Effector CD8-positive, alpha-beta T cell (primary cell): ENCODE results near the gene GUCD1.
"Not testable (repeated sequence)": the region's sequence is repeated elsewhere in the genome, so short reads cannot be mapped to it uniquely, and the experiment has no call there.

Experiments used
- DNase-seq: peaks from one replicate; lab custom pipeline; 2025; lab: John Stamatoyannopoulos, UW
- total RNA-seq, 4 experiments: gene quantifications; one replicate each; lab custom pipeline; 2026; lab: John Stamatoyannopoulos, UW

GUCD1 gene
- total RNA-seq, result 99.4 to 132 (median 117) reads per million in 4 experiments

GRCh38 chr22:24554313-24555164 lies at the start of gene GUCD1:
Gene GUCD1, minus strand, starts transcription at chr22:24555138. Its CDS starts 147 bp downstream, at chr22:24554991.
- no peak for DNase-seq

GRCh38 chr22:24603770-24604629 lies 49.1 kb upstream of the GUCD1 start:
- DNase-seq, result not testable (repeated sequence)

DNA sequence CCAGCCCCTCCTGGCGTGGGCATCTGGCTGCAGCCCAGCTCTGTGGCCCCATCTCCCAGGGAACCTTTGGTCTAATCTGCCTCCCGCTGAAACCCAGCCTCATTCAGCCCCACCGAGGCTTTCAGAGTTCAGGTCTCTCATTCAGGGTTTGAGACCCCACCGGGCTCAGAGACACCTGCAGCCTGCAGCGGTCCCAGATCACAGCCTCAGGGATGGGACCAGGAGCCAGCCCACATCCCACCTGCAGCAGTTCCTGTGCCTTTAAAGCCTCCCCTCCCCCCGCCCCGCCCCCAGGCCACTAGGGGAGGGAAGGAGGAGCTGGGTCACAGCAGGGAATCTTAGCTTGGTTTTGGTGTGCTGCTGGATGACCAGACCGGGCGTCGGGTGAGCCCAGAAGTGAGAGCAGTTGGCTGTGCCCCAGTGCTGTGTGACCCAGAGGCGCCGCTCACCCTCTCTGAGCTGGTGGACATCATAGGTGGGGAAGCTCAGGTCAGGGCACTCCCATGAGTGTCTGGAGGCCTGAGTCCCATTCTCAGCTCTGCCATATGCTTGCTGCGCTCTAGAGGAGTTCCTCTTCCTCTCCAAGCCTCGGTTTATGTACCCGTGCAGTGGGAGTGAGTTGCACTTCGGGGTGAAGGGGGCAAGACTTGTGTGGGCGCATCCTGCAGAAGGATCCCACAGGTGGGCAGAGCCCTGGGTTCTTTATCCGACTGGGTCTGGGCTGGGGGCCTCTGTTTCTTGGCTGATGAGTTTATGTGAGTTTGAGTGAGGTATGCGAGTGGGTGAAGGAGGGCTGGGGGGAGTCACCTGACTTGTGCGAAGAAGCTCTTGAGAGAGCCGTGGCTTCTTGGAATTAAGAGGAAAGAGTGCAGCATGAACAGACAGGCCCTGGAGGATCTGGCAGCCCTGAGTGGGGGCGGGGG lies 48.2 kb upstream of the GUCD1 start, which contains the start of gene GGT1:
TSS of gene GGT1 (plus strand) at position 347 of the 923 bp plus-strand sequence. CDS start 7,889 bp downstream, outside the sequence.
- not testable (repeated sequence) for DNase-seq

DNA sequence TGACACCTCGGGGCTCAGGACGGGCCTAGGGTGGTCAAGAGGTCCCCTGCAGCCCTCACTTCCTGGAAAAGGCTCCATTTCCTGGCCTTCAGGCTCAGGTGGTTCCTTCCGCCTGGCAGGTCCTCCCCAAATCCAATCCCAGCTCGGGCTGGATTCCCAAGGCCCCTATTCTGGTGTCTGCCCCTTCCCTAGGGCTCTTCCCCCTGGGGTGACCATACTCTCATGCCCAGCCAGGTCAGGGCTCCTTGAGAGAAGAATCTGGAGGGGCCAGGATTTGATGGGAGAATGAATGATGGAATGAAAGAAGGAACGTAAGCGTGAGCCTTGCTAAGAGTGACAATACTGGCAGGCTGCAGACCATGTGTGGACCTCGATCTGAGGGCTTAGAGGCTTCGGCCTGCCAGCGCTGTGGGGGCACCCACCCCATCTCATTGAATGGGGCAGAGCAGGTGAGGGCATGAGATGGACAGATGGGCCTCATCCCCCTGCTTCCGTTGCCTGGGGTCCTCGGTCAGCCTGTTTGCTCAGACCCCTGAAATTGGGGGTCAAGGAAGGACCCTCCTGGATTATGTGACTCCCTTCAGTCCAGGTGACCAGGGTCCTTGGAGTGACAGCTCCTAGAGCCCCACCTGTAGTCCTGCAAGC lies 47.3 kb upstream of the GUCD1 start:
- DNase-seq, result not testable (repeated sequence)

DNA sequence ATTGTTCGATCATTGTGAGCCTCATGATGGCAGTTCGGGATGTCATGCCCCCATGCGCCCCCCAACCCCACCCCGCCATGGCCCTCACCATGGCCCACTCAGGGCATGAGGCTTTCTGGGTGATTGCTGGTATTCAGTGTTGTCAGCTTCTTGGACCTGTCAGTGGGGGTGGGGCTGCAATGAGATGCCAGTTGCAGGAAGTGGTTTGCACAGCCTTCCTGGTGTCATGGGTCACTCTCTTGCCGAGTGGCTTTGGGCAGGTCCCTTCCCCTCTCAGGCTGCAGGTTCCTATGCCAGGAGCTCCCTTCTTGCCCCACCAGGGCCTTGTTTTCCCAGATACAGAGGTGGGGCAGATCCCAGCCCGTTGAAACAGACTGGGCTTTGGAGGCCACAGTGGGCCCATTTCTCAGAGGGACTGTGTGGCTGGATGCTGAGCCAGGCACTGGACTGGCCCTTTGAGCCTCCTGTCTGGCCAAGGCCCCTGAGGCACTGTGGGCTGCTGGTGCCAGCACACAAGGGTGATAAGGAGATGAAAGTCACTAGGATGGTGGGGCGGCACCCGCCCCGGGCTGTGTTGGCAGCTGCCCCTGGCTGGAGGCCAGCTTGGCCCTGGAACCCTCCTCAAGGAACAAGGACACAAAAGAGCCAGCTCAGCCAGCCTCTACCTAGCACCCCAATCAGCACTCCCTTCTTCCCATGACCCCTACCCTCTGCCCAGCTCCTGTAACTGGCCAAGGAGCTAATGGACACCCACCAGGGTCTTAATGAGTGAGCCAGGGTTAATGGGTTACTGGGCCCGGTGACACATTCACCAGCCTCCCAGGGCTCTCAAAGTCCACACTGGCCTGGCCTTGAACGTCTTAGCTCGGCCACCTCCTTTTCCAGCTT lies 46.5 kb upstream of the GUCD1 start:
- no peak for DNase-seq

- not testable (repeated sequence) for DNase-seq
These were observed 45.2 kb upstream of the GUCD1 start for GRCh38 chr22:24599958-24600715.

GRCh38 chr22:24599514-24599913 lies 44.6 kb upstream of the GUCD1 start:
- no peak for DNase-seq

GRCh38 chr22:24597076-24597475 lies 42.1 kb upstream of the GUCD1 start:
- DNase-seq, result not testable (repeated sequence)

GRCh38 chr22:24595863-24596262 lies 40.9 kb upstream of the GUCD1 start:
- DNase-seq, result no peak

- no peak for DNase-seq
These were observed 40.3 kb upstream of the GUCD1 start for GRCh38 chr22:24595228-24595627.

DNA sequence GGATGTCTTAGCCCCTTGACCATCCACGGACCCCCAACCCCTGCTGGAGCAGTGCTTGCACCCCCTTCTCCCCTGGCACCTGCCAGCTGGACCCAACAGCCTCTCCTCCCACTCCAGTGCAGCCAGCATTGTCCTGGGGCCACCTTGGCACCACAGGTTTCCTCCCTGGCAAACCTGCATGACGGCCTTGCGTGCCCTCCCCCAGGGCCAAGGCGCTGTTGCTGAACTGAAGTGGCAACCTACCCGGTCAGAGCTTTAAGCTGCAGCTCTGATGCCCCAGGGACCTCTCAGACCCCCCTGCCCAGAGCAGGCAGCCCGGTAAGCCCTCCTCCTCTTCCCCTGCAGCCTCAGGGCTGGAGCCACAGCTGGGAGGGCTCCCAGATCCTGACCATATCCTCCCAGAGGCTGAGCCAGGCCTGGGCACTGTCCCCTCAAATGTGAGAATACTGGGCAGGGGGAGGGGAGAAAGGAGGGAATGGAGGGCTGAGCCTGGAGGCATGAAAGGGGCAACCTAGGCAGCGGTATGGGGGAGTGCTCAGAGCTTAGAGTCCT lies 39.7 kb upstream of the GUCD1 start:
- DNase-seq, result no peak

- DNase-seq, result no peak
These were observed 39.1 kb upstream of the GUCD1 start for GRCh38 chr22:24593836-24594568.

GRCh38 chr22:24593559-24593835 lies 38.6 kb upstream of the GUCD1 start:
- DNase-seq, result not testable (repeated sequence)

GRCh38 chr22:24592851-24593558 lies 38.1 kb upstream of the GUCD1 start, which contains the start of gene LRRC75B:
Gene LRRC75B, minus strand, starts transcription at chr22:24593073. Its CDS starts 34 bp downstream, at chr22:24593039.
- no peak for DNase-seq

GRCh38 chr22:24592058-24592850 lies 37.3 kb upstream of the GUCD1 start:
- no peak for DNase-seq

- no peak for DNase-seq
These were observed 36.4 kb upstream of the GUCD1 start for GRCh38 chr22:24591286-24591830.
